Osteocyte (in vitro differentiated cells): Measurements from ENCODE around the gene CNPY3. TPM values are rescaled to one million over a fixed set of nuclear protein-coding genes. Genes with fewer than 3 reads are reported as not detected.

Experiments
- DNase-seq: peaks from one replicate; pipeline ENCODE4 v3.0.0; 2021; ENCODE audit warnings: mixed read lengths; ENCODE audit not compliant: unreplicated experiment; ENCODE audit errors: extremely low spot score
- H3K27ac Mint-ChIP-seq: one replicate; pipeline ENCODE4 v1.8.0; 2021; ENCODE audit warnings: mild to moderate bottlenecking, mixed read lengths; ENCODE audit not compliant: unreplicated experiment
- H3K27me3 Mint-ChIP-seq: one replicate; pipeline ENCODE4 v1.8.0; 2021; ENCODE audit warnings: mixed read lengths; ENCODE audit not compliant: unreplicated experiment
- H3K36me3 Mint-ChIP-seq: one replicate; pipeline ENCODE4 v1.8.0; 2021; ENCODE audit warnings: mixed read lengths; ENCODE audit not compliant: unreplicated experiment
- H3K4me1 Mint-ChIP-seq: one replicate; pipeline ENCODE4 v1.8.0; 2021; ENCODE audit warnings: mixed read lengths; ENCODE audit not compliant: unreplicated experiment
- H3K4me3 Mint-ChIP-seq: one replicate; pipeline ENCODE4 v1.8.0; 2021; ENCODE audit warnings: mild to moderate bottlenecking, moderate library complexity, mixed read lengths; ENCODE audit not compliant: unreplicated experiment
- H3K9me3 Mint-ChIP-seq: one replicate; pipeline ENCODE4 v1.8.0; 2021; ENCODE audit warnings: mixed read lengths; ENCODE audit not compliant: unreplicated experiment
- total RNA-seq: library from RNA; stranded (reverse); gene quantifications from 2 replicates; pipeline ENCODE4 v1.2.1, GENCODE V29; 2021
- TF ChIP-seq, protein P1 (sequence below): fragments of 200-600 bp; sonication (generic); IDR thresholded peaks from 2 replicates; pipeline ENCODE4 v1.5.0; 2021; ENCODE audit warnings: antibody characterized with exemption, mild to moderate bottlenecking, moderate library complexity

CNPY3 gene
- total RNA-seq, 1 donor from 2014 or later: 69.0 TPM

DNA sequence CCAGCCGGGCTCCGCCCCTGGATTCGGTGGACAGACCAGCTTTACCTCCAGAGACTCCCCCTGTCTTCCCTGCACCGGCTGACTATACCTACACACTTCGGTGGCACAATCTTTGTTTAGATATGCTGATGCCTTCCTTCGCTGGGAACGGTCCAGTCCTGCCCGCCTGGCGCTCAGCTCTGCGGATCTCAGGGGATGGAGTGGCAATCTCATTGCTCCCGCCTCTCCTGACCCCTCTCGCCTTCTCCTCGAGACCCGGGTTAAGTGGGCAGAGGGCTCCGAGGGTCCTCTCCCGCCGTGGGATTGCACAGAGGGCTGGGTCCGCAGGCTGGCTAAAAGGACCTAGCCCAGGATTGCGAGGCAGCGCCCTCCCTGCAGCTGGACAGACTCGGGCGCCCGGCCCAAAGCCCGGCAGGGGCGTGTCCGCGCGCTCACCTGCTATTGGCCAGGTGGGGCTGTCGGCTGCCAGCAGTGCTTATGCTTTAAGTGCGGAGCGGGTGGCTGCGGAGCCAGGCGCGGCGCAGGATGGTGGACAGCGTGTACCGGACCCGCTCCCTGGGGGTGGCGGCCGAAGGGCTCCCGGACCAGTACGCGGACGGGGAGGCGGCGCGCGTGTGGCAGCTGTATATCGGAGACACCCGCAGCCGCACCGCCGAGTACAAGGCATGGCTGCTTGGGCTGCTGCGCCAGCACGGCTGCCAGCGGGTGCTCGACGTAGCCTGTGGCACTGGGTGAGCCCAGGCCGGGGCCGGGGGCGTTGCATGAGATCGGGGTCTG lies 31.2 kb downstream of the CNPY3 start, which contains the start of gene GNMT:
Gene GNMT (plus strand): TSS at position 512 of the 777 bp plus-strand sequence. CDS start 14 bp downstream, at position 526.
- no peak for DNase-seq
- peaks cover 12% of the 10 kb centered on the region for H3K36me3 Mint-ChIP-seq
- H3K27ac Mint-ChIP-seq: no peak within 1 kb of the TSS
- no peaks in the 10 kb centered on the region for H3K27me3 Mint-ChIP-seq
- TF ChIP-seq, protein P1, sequence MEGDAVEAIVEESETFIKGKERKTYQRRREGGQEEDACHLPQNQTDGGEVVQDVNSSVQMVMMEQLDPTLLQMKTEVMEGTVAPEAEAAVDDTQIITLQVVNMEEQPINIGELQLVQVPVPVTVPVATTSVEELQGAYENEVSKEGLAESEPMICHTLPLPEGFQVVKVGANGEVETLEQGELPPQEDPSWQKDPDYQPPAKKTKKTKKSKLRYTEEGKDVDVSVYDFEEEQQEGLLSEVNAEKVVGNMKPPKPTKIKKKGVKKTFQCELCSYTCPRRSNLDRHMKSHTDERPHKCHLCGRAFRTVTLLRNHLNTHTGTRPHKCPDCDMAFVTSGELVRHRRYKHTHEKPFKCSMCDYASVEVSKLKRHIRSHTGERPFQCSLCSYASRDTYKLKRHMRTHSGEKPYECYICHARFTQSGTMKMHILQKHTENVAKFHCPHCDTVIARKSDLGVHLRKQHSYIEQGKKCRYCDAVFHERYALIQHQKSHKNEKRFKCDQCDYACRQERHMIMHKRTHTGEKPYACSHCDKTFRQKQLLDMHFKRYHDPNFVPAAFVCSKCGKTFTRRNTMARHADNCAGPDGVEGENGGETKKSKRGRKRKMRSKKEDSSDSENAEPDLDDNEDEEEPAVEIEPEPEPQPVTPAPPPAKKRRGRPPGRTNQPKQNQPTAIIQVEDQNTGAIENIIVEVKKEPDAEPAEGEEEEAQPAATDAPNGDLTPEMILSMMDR: no peak
- H3K4me3 Mint-ChIP-seq: peak within 1 kb of the TSS; percentile 70
- no peaks in the 10 kb centered on the region for H3K9me3 Mint-ChIP-seq
- H3K4me1 Mint-ChIP-seq: peaks cover 17% of the 10 kb centered on the region

DNA sequence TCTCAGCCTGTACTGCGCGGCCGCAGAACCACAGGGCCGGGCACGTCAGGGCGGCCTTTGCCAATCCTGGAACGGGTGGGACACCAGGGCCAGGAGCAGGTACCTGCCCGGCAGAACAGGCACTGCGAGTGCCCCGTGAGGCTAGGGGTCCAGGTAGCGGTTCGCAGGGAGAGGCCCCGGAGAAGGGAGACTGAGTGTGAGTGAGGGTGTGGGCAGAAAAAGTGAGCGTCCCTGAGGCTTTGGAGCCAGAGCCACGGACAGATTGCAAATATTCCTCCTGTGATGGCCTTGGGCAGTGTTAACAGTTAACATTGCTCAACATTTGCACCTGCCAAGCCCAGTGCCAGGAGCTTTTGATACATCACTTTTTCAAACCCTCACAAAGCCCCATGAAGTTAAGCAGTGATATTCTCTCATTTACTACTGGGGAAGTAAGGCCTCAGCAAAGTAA lies 31.8 kb downstream of the CNPY3 start:
- no peaks in the 10 kb centered on the region for H3K9me3 Mint-ChIP-seq
- H3K36me3 Mint-ChIP-seq: peaks cover 15% of the 10 kb centered on the region
- peak overlapping the region; percentile 70 for H3K4me3 Mint-ChIP-seq
- H3K27me3 Mint-ChIP-seq: no peaks in the 10 kb centered on the region
- no peak overlapping the region for H3K27ac Mint-ChIP-seq
- peaks cover 17% of the 10 kb centered on the region for H3K4me1 Mint-ChIP-seq
- no peak for DNase-seq
- TF ChIP-seq, protein P1: no peak

DNA sequence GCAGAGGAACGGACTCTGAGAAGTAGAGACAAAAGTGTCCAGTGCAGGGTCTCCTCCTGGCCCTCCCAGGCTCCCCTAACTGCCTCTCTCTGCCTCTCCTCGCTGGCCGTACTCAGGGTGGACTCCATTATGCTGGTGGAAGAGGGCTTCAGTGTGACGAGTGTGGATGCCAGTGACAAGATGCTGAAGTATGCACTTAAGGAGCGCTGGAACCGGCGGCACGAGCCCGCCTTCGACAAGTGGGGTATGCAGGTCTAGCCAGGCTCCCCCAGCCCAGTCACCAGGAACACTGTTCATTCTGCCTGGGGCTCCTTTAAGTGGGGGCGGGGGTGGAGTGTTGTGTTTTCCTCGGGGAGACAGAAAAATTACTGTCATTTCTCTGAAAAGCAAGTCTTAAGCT lies 32.8 kb downstream of the CNPY3 start:
- Mint-ChIP-seq H3K9me3 (no peaks in the 10 kb centered on the region), H3K27me3 (no peaks in the 10 kb centered on the region), H3K36me3 (peaks cover 15% of the 10 kb centered on the region), H3K4me1 (peaks cover 17% of the 10 kb centered on the region), H3K4me3 (no peak overlapping the region), H3K27ac (no peak overlapping the region)
- DNase-seq: no peak
- TF ChIP-seq, protein P1: no peak

GRCh38 chr6:42962502-42963178 lies 33.4 kb downstream of the CNPY3 start:
- no peaks in the 10 kb centered on the region for H3K27me3 Mint-ChIP-seq
- no peak overlapping the region for H3K27ac Mint-ChIP-seq
- peaks cover 17% of the 10 kb centered on the region for H3K4me1 Mint-ChIP-seq
- DNase-seq: no peak
- H3K4me3 Mint-ChIP-seq: no peak overlapping the region
- H3K36me3 Mint-ChIP-seq: peaks cover 18% of the 10 kb centered on the region
- TF ChIP-seq, protein P1: no peak
- H3K9me3 Mint-ChIP-seq: no peaks in the 10 kb centered on the region
